Suppressor macrophage treated with lipopolysaccharide for 1 hour (primary cell): Measurements from ENCODE around the gene HOXD10.

Experiments used
- DNase-seq, 3 donors: peaks; one replicate each; pipeline ENCODE4 v3.0.0-alpha.2; 2020 to 2022

Gene HOXD10

GRCh38 chr2:176165370-176166050 lies 48.9 kb downstream of the HOXD10 start:
- DNase-seq: no peak

GRCh38 chr2:176166272-176166671 lies 49.7 kb downstream of the HOXD10 start:
- DNase-seq: no peak

GRCh38 chr2:176167398-176167797 lies 50.8 kb downstream of the HOXD10 start:
- DNase-seq: no peak

- no peak for DNase-seq
These were observed 52.6 kb downstream of the HOXD10 start for GRCh38 chr2:176169181-176169580.
